Effector memory CD4-positive, alpha-beta T cell (primary cell): ENCODE data around the gene CDO1.
A peak's percentile ranks its signal among the peaks of the same experiment; 100 is the strongest.

Source experiments
- DNase-seq, 3 donors: peaks; one replicate each; pipeline ENCODE4 v3.0.0-alpha.2; 2020
- H3K27ac ChIP-seq: 2 replicates; pipeline ENCODE4 v1.7.0; 2013; ENCODE audit warnings: mild to moderate bottlenecking, low read length, moderate library complexity; ENCODE audit not compliant: insufficient read depth, poor library complexity, severe bottlenecking
- H3K27me3 ChIP-seq: replicated peaks from 2 replicates; pipeline ENCODE4 v1.7.0; 2013; ENCODE audit warnings: mild to moderate bottlenecking, low read length; ENCODE audit not compliant: insufficient read depth, control insufficient read depth, poor library complexity, severe bottlenecking
- H3K36me3 ChIP-seq: 2 replicates; pipeline ENCODE4 v1.7.0; 2013; ENCODE audit warnings: mild to moderate bottlenecking, low read length, moderate library complexity; ENCODE audit not compliant: control insufficient read depth, insufficient read depth
- H3K4me1 ChIP-seq: 2 replicates; pipeline ENCODE4 v1.7.0; 2013; ENCODE audit warnings: low read length, mild to moderate bottlenecking; ENCODE audit not compliant: control insufficient read depth, insufficient read depth, poor library complexity, severe bottlenecking
- H3K4me3 ChIP-seq: 2 replicates; pipeline ENCODE4 v1.7.0; 2013; ENCODE audit warnings: low read length, low read depth, mild to moderate bottlenecking; ENCODE audit not compliant: insufficient read depth, poor library complexity, severe bottlenecking
- H3K9me3 ChIP-seq: 2 replicates; pipeline ENCODE4 v1.7.0; 2013; ENCODE audit warnings: mild to moderate bottlenecking, low read length, moderate library complexity; ENCODE audit not compliant: control insufficient read depth
- total RNA-seq, 3 donors: gene quantifications; one replicate each; lab custom pipeline; 2026; lab: John Stamatoyannopoulos, UW

CDO1 gene
- 0 to 1.2 (median 0.26) reads per million in 3 donors for total RNA-seq

GRCh38 chr5:115816226-115817081 is at the start of gene CDO1:
TSS of gene CDO1 (minus strand) at chr5:115816659. CDS start at chr5:115816397, 262 bp downstream.
- H3K4me3 ChIP-seq: peak within 1 kb of the TSS; percentile 39
- H3K27me3 ChIP-seq: peaks cover 37% of the 10 kb centered on the region
- no peak for DNase-seq
- no peaks in the 10 kb centered on the region for H3K36me3 ChIP-seq
- peaks cover 13% of the 10 kb centered on the region for H3K4me1 ChIP-seq
- no peak within 1 kb of the TSS for H3K27ac ChIP-seq
- no peaks in the 10 kb centered on the region for H3K9me3 ChIP-seq

- DNase-seq: no peak
- Histone ChIP-seq H3K4me1 (no peaks in the 10 kb centered on the region), H3K27me3 (no peaks in the 10 kb centered on the region), H3K36me3 (no peaks in the 10 kb centered on the region), H3K27ac (no peak overlapping the region), H3K9me3 (no peaks in the 10 kb centered on the region), H3K4me3 (no peak overlapping the region)
Observed at GRCh38 chr5:115859378-115859777, 42.9 kb upstream of the CDO1 start.

- Histone ChIP-seq H3K4me3 (no peak overlapping the region), H3K27ac (no peak overlapping the region), H3K36me3 (no peaks in the 10 kb centered on the region), H3K9me3 (no peaks in the 10 kb centered on the region), H3K4me1 (no peaks in the 10 kb centered on the region), H3K27me3 (no peaks in the 10 kb centered on the region)
- no peak for DNase-seq
Observed at GRCh38 chr5:115858396-115858795, 41.9 kb upstream of the CDO1 start.

- Histone ChIP-seq H3K27ac (no peak overlapping the region), H3K9me3 (no peaks in the 10 kb centered on the region), H3K4me3 (no peak overlapping the region), H3K36me3 (no peaks in the 10 kb centered on the region), H3K27me3 (no peaks in the 10 kb centered on the region), H3K4me1 (no peaks in the 10 kb centered on the region)
- DNase-seq: no peak
Observed at GRCh38 chr5:115857626-115858349, 41.3 kb upstream of the CDO1 start.

GRCh38 chr5:115857057-115857479 is 40.6 kb upstream of the CDO1 start:
- Histone ChIP-seq H3K4me1 (no peaks in the 10 kb centered on the region), H3K27ac (no peak overlapping the region)

GRCh38 chr5:115855959-115856358 is 39.5 kb upstream of the CDO1 start:
- no peak for DNase-seq
- Histone ChIP-seq H3K27me3 (no peaks in the 10 kb centered on the region), H3K36me3 (no peaks in the 10 kb centered on the region), H3K27ac (no peak overlapping the region), H3K4me1 (no peaks in the 10 kb centered on the region), H3K4me3 (no peak overlapping the region), H3K9me3 (no peaks in the 10 kb centered on the region)

More at GRCh38 chr5:115857057-115857479, 40.6 kb upstream of the CDO1 start:
- Histone ChIP-seq H3K9me3 (no peaks in the 10 kb centered on the region), H3K36me3 (no peaks in the 10 kb centered on the region), H3K4me3 (no peak overlapping the region), H3K27me3 (no peaks in the 10 kb centered on the region)
- no peak for DNase-seq

- Histone ChIP-seq H3K4me3 (no peak overlapping the region), H3K27ac (no peak overlapping the region), H3K27me3 (no peaks in the 10 kb centered on the region), H3K4me1 (no peaks in the 10 kb centered on the region), H3K9me3 (no peaks in the 10 kb centered on the region), H3K36me3 (no peaks in the 10 kb centered on the region)
- DNase-seq: no peak
Observed at GRCh38 chr5:115854139-115854538, 37.7 kb upstream of the CDO1 start.

GRCh38 chr5:115850744-115851416 is 34.4 kb upstream of the CDO1 start:
- Histone ChIP-seq H3K4me1 (no peaks in the 10 kb centered on the region), H3K27me3 (no peaks in the 10 kb centered on the region), H3K36me3 (no peaks in the 10 kb centered on the region), H3K27ac (no peak overlapping the region), H3K9me3 (no peaks in the 10 kb centered on the region), H3K4me3 (no peak overlapping the region)
- DNase-seq: no peak

GRCh38 chr5:115849258-115849798 is 32.9 kb upstream of the CDO1 start:
- Histone ChIP-seq H3K36me3 (no peaks in the 10 kb centered on the region), H3K4me1 (no peaks in the 10 kb centered on the region), H3K27me3 (no peaks in the 10 kb centered on the region), H3K4me3 (no peak overlapping the region), H3K9me3 (no peaks in the 10 kb centered on the region), H3K27ac (no peak overlapping the region)
- DNase-seq: no peak
